ENCODE data around the gene KRT32. TPM values are rescaled to one million over a fixed set of nuclear protein-coding genes. Genes with fewer than 3 reads are reported as not detected.
A peak's percentile ranks its signal among the peaks of the same experiment; 100 is the strongest.

Gene KRT32
- total RNA-seq, 1 donor from 2014 or later, result not detected

DNA sequence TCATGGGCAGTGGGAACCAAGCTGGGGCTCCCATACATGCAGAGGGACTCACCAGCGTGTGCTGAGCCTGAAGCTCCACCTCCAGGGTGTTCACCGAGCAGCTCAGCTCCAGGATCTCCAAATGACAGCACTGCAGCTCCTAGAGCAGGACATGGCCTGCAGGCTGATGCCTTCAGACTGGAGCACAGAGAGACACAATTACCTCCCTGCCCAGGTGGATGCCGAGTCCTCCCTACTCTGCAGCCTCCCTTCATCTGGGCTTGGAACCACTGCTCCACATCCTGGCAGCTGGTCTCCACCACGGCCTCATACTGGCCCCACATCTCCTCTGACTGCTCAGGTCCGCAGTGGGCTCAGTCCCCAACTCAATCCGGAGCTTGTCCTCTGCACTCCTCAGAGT, 18.2 kb downstream of the KRT32 start:
- TF ChIP-seq, protein P1, sequence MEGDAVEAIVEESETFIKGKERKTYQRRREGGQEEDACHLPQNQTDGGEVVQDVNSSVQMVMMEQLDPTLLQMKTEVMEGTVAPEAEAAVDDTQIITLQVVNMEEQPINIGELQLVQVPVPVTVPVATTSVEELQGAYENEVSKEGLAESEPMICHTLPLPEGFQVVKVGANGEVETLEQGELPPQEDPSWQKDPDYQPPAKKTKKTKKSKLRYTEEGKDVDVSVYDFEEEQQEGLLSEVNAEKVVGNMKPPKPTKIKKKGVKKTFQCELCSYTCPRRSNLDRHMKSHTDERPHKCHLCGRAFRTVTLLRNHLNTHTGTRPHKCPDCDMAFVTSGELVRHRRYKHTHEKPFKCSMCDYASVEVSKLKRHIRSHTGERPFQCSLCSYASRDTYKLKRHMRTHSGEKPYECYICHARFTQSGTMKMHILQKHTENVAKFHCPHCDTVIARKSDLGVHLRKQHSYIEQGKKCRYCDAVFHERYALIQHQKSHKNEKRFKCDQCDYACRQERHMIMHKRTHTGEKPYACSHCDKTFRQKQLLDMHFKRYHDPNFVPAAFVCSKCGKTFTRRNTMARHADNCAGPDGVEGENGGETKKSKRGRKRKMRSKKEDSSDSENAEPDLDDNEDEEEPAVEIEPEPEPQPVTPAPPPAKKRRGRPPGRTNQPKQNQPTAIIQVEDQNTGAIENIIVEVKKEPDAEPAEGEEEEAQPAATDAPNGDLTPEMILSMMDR (IDR thresholded peaks at IDR 0.05; ENCODE audit: unreplicated experiment), result no peak
- Mint-ChIP-seq H3K4me1 (peaks cover 5% of the 10 kb centered on the region), H3K36me3 (peaks cover 6% of the 10 kb centered on the region), H3K9me3 (peaks cover 14% of the 10 kb centered on the region), H3K4me3 (no peak overlapping the region), H3K27ac (no peak overlapping the region), H3K27me3 (ENCODE audit: low read depth) (no peaks in the 10 kb centered on the region)
- DNase-seq (ENCODE audit: low spot score in 2 of 2, unreplicated experiment in 2 of 2), result no peak

DNA sequence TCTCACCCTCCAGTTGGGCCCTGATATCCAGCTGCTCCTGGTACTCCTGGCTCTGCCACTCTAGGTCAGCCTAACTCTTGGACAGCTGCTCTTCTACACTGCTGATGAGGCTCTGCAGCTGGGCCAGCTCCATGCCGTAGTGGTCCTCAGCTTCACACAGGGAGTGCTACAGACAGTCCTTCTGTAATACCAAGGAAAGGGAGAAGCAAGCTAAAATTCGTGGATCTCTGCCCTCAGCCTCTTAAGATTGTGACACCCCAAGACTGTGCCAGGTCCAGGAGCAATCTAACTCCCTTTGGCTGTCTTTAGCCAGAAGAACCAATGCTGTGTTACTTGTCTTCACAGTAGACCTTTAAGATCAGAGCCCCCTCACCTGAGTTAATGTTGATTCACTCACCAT, 18.7 kb downstream of the KRT32 start:
- Mint-ChIP-seq H3K4me1 (peaks cover 5% of the 10 kb centered on the region), H3K27ac (no peak overlapping the region), H3K4me3 (no peak overlapping the region), H3K36me3 (peaks cover 6% of the 10 kb centered on the region), H3K27me3 (ENCODE audit: low read depth) (no peaks in the 10 kb centered on the region), H3K9me3 (peaks cover 14% of the 10 kb centered on the region)
- TF ChIP-seq, protein P1 (IDR thresholded peaks at IDR 0.05; ENCODE audit: unreplicated experiment), result no peak
- no peak for DNase-seq (ENCODE audit: low spot score in 2 of 2, unreplicated experiment in 2 of 2)

GRCh38 chr17:41446806-41447205, 20.4 kb downstream of the KRT32 start:
- no peak overlapping the region for H3K4me3 Mint-ChIP-seq
- no peaks in the 10 kb centered on the region for H3K27me3 Mint-ChIP-seq (ENCODE audit: low read depth)
- peaks cover 3% of the 10 kb centered on the region for H3K36me3 Mint-ChIP-seq
- peak overlapping the region; percentile 15 for H3K27ac Mint-ChIP-seq
- peaks cover 5% of the 10 kb centered on the region for H3K4me1 Mint-ChIP-seq
- TF ChIP-seq, protein P1 (IDR thresholded peaks at IDR 0.05; ENCODE audit: unreplicated experiment), result no peak
- DNase-seq (ENCODE audit: low spot score in 2 of 2, unreplicated experiment in 2 of 2), result no peak
- peaks cover 14% of the 10 kb centered on the region for H3K9me3 Mint-ChIP-seq

DNA sequence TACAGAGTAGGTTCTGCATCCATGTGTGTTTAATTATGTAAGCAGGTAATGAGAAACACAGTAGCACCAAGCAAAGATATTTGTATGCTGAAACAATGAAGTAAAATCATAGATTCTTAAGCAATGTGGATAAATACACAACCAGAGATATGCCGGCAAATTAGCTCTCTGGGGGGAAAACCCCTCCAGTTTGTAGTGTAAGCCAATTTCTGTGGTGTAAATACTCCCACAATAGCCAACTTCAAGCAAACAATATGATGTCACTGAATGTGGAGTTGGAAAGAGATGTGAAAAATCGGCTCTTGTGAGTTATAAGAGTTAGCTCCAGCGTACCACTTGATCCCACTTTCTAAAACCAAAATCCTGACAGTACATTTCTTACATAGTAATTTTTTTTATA, 22.5 kb downstream of the KRT32 start:
- H3K4me1 Mint-ChIP-seq, result peaks cover 5% of the 10 kb centered on the region
- H3K4me3 Mint-ChIP-seq, result no peak overlapping the region
- DNase-seq (ENCODE audit: low spot score in 2 of 2, unreplicated experiment in 2 of 2), result no peak
- H3K27me3 Mint-ChIP-seq (ENCODE audit: low read depth), result no peaks in the 10 kb centered on the region
- no peaks in the 10 kb centered on the region for H3K36me3 Mint-ChIP-seq
- no peak overlapping the region for H3K27ac Mint-ChIP-seq
- TF ChIP-seq, protein P1 (IDR thresholded peaks at IDR 0.05; ENCODE audit: unreplicated experiment), result no peak
- no peaks in the 10 kb centered on the region for H3K9me3 Mint-ChIP-seq

DNA sequence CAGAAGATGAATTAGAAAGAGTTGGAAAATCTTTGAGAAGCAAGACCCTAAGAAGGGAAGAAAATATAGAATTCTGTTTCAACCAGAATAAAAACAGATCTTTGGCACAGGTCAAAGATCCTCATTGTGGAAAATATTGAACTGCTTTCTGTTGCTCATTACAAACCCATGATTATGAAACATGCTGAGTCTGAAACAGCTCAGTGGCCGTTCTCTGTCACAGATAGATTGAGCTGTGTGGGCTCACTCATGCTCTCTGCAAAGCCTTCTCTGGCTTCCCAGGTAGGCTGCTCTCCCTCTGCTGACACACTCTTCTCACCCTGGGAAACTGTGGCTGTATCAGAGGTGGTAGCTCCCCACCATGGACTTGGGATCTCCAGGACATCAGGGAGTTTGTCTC, 23.0 kb downstream of the KRT32 start:
- TF ChIP-seq, protein P1 (IDR thresholded peaks at IDR 0.05; ENCODE audit: unreplicated experiment), result no peak
- no peaks in the 10 kb centered on the region for H3K27me3 Mint-ChIP-seq (ENCODE audit: low read depth)
- H3K36me3 Mint-ChIP-seq, result no peaks in the 10 kb centered on the region
- H3K27ac Mint-ChIP-seq, result peak overlapping the region; percentile 73
- H3K4me1 Mint-ChIP-seq, result peaks cover 5% of the 10 kb centered on the region
- H3K9me3 Mint-ChIP-seq, result no peaks in the 10 kb centered on the region
- DNase-seq (ENCODE audit: low spot score in 2 of 2, unreplicated experiment in 2 of 2), result no peak
- H3K4me3 Mint-ChIP-seq, result no peak overlapping the region

- TF ChIP-seq, protein P1 (IDR thresholded peaks at IDR 0.05; ENCODE audit: unreplicated experiment), result no peak
- Mint-ChIP-seq H3K27ac (no peak overlapping the region), H3K36me3 (no peaks in the 10 kb centered on the region), H3K27me3 (ENCODE audit: low read depth) (no peaks in the 10 kb centered on the region), H3K9me3 (no peaks in the 10 kb centered on the region), H3K4me3 (no peak overlapping the region), H3K4me1 (peaks cover 5% of the 10 kb centered on the region)
- DNase-seq (ENCODE audit: low spot score in 2 of 2, unreplicated experiment in 2 of 2), result no peak
Measured at GRCh38 chr17:41442739-41443138, 24.4 kb downstream of the KRT32 start.

Measured in mesothelial cell of epicardium (in vitro differentiated cells).